ENCODE measurements around the gene IPO4.

GRCh38 chr14:24139272-24139934 is 49.2 kb downstream of the IPO4 start:
- TF ChIP-seq EZH2 (IDR thresholded peaks at IDR 0.05) (no peak), POLR2AphosphoS5 (IDR thresholded peaks at IDR 0.05; ENCODE audit: borderline replicate concordance, low read depth, low read length) (no peak)
